Activated CD4-positive, CD25-positive, alpha-beta regulatory T cell treated with anti-CD3 and anti-CD28 coated beads, Interleukin-2, amount 50 U/mL, for 16 hours (primary cell): ENCODE measurements around the gene NCOA5.

ENCODE experiments used
- DNase-seq: peaks from one replicate; pipeline ENCODE4 v3.0.0-alpha.2; 2020; ENCODE audit warnings: low read depth, low spot score

Gene NCOA5

GRCh38 chr20:46089417-46090388 is at the start of gene NCOA5:
Gene NCOA5, minus strand, starts transcription at chr20:46089962. Its CDS starts 10,538 bp downstream, at chr20:46079424.
- peak; percentile 84 for DNase-seq

- DNase-seq = no peak
Measured at GRCh38 chr20:46139266-46139889, 49.6 kb upstream of the NCOA5 start.

- DNase-seq = no peak
Measured at GRCh38 chr20:46137816-46138215, 48.1 kb upstream of the NCOA5 start.

GRCh38 chr20:46135856-46136633 is 46.3 kb upstream of the NCOA5 start:
- no peak for DNase-seq

GRCh38 chr20:46134716-46135115 is 45.0 kb upstream of the NCOA5 start:
- no peak for DNase-seq

- no peak for DNase-seq
Measured at GRCh38 chr20:46133886-46134654, 44.3 kb upstream of the NCOA5 start.

- DNase-seq = peak; percentile 34
Measured at GRCh38 chr20:46132705-46133120, 43.0 kb upstream of the NCOA5 start.

- no peak for DNase-seq
Measured at GRCh38 chr20:46131396-46131795, 41.6 kb upstream of the NCOA5 start.

GRCh38 chr20:46130534-46130933 is 40.8 kb upstream of the NCOA5 start:
- DNase-seq = no peak

- DNase-seq = no peak
Measured at GRCh38 chr20:46129955-46130481, 40.3 kb upstream of the NCOA5 start.

- DNase-seq = no peak
Measured at GRCh38 chr20:46128310-46129151, 38.8 kb upstream of the NCOA5 start.

GRCh38 chr20:46127396-46128010 is 37.7 kb upstream of the NCOA5 start:
- DNase-seq = no peak

GRCh38 chr20:46126440-46127056 is 36.8 kb upstream of the NCOA5 start:
- no peak for DNase-seq

GRCh38 chr20:46123482-46124245 is 33.9 kb upstream of the NCOA5 start:
- DNase-seq = no peak

GRCh38 chr20:46122516-46123481 is 33.0 kb upstream of the NCOA5 start:
- no peak for DNase-seq

- DNase-seq = no peak
Measured at GRCh38 chr20:46122071-46122470, 32.3 kb upstream of the NCOA5 start.
